GM21825 (cell line): Measurements from ENCODE around the gene PPIA.
"Not testable (repeated sequence)": the region's sequence is repeated elsewhere in the genome, so short reads cannot be mapped to it uniquely, and the experiment has no call there.

Experiments used
- ATAC-seq: cut with Tn5 transposase; IDR thresholded peaks from one replicate; pipeline ENCODE4 v1.9.1; 2021; ENCODE audit warnings: mild to moderate bottlenecking, moderate library complexity; ENCODE audit not compliant: unreplicated experiment

Gene PPIA

GRCh38 chr7:44762726-44763522 lies 33.6 kb upstream of the PPIA start:
- ATAC-seq = no peak

- no peak for ATAC-seq
Measured at GRCh38 chr7:44764081-44764480, 32.4 kb upstream of the PPIA start.

- no peak for ATAC-seq
Measured at GRCh38 chr7:44764665-44765578, 31.6 kb upstream of the PPIA start.

GRCh38 chr7:44765579-44766415 lies 30.7 kb upstream of the PPIA start:
- ATAC-seq = no peak

- ATAC-seq = no peak
Measured at GRCh38 chr7:44766416-44766801, 30.1 kb upstream of the PPIA start.

- no peak for ATAC-seq
Measured at GRCh38 chr7:44767134-44767911, 29.2 kb upstream of the PPIA start.

GRCh38 chr7:44767912-44768627 lies 28.4 kb upstream of the PPIA start:
- no peak for ATAC-seq

GRCh38 chr7:44768628-44769371 lies 27.7 kb upstream of the PPIA start:
- ATAC-seq = no peak

GRCh38 chr7:44769376-44769775 lies 27.1 kb upstream of the PPIA start:
- no peak for ATAC-seq

GRCh38 chr7:44769776-44770294 lies 26.6 kb upstream of the PPIA start:
- peak; percentile 75 for ATAC-seq

GRCh38 chr7:44771358-44771757 lies 25.1 kb upstream of the PPIA start:
- no peak for ATAC-seq

GRCh38 chr7:44772440-44772839 lies 24.0 kb upstream of the PPIA start:
- ATAC-seq = no peak

- no peak for ATAC-seq
Measured at GRCh38 chr7:44772867-44773266, 23.6 kb upstream of the PPIA start.

- not testable (repeated sequence) for ATAC-seq
Measured at GRCh38 chr7:44774486-44774885, 22.0 kb upstream of the PPIA start.

GRCh38 chr7:44775383-44776107 lies 20.9 kb upstream of the PPIA start:
- no peak for ATAC-seq

GRCh38 chr7:44776211-44776610 lies 20.3 kb upstream of the PPIA start:
- ATAC-seq = no peak

- ATAC-seq = no peak
Measured at GRCh38 chr7:44782460-44782859, 14.0 kb upstream of the PPIA start.

- ATAC-seq = no peak
Measured at GRCh38 chr7:44783407-44783806, 13.1 kb upstream of the PPIA start.
